SU-DHL-6 (cell line): Measurements from ENCODE around the gene GALNT10.

Source experiments
- EZH2phosphoT487 ChIP-seq: fragments of 200-600 bp; sonication (generic), shearing (Covaris generic); conservative IDR thresholded peaks from 2 replicates; pipeline ENCODE4 v1.6.1; 2018; ENCODE audit warnings: mild to moderate bottlenecking, antibody characterized with exemption, low read length, moderate library complexity, mixed read lengths
- TF ChIP-seq, protein P1 (sequence below): fragments of 200-600 bp; sonication (generic); IDR thresholded peaks from one replicate; pipeline ENCODE4 v1.5.1; 2017; ENCODE audit warnings: antibody characterized with exemption, mild to moderate bottlenecking, low read length, moderate library complexity; ENCODE audit not compliant: insufficient read depth, poor library complexity, severe bottlenecking

- TF ChIP-seq, protein P1, sequence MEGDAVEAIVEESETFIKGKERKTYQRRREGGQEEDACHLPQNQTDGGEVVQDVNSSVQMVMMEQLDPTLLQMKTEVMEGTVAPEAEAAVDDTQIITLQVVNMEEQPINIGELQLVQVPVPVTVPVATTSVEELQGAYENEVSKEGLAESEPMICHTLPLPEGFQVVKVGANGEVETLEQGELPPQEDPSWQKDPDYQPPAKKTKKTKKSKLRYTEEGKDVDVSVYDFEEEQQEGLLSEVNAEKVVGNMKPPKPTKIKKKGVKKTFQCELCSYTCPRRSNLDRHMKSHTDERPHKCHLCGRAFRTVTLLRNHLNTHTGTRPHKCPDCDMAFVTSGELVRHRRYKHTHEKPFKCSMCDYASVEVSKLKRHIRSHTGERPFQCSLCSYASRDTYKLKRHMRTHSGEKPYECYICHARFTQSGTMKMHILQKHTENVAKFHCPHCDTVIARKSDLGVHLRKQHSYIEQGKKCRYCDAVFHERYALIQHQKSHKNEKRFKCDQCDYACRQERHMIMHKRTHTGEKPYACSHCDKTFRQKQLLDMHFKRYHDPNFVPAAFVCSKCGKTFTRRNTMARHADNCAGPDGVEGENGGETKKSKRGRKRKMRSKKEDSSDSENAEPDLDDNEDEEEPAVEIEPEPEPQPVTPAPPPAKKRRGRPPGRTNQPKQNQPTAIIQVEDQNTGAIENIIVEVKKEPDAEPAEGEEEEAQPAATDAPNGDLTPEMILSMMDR: no peak
- no peak for TF ChIP-seq EZH2phosphoT487
Observed at GRCh38 chr5:154449786-154450185, 259.3 kb downstream of the GALNT10 start.
